GM23338 (cell line): ENCODE results near the gene DYNC1LI2.
"Not testable (repeated sequence)": the region's sequence is repeated elsewhere in the genome, so short reads cannot be mapped to it uniquely, and the experiment has no call there.

ENCODE experiments used
- CREB1 ChIP-seq: fragments of 250-450 bp; sonication (Bioruptor Pico); IDR thresholded peaks from 2 replicates; pipeline ENCODE4 v1.5.0; 2020; ENCODE audit warnings: low read depth, mild to moderate bottlenecking, moderate library complexity
- CTCF ChIP-seq, 2 experiments: fragments of 200-600 bp in 1 of 2; sonication (generic) in 1 of 2; conservative IDR thresholded peaks; 2 replicates each; pipeline versions ENCODE4 v1.5.1 to v1.6.1; 2016 to 2017; ENCODE audit warnings: antibody characterized with exemption in 2 of 2, low read depth in 2 of 2, mild to moderate bottlenecking in 2 of 2, moderate library complexity in 1 of 2
- ETS1 ChIP-seq: IDR thresholded peaks from 2 replicates; pipeline ENCODE4 v1.6.1; 2016; ENCODE audit warnings: antibody characterized with exemption
- EZH2 ChIP-seq: fragments of 200-600 bp; sonication (generic); IDR thresholded peaks from one replicate; pipeline ENCODE4 v1.8.0; 2017; ENCODE audit warnings: antibody characterized with exemption, mild to moderate bottlenecking, low read depth; ENCODE audit not compliant: unreplicated experiment
- EZH2phosphoT487 ChIP-seq: fragments of 200-600 bp; sonication (generic); IDR thresholded peaks from one replicate; pipeline ENCODE4 v1.8.1; 2018; ENCODE audit warnings: antibody characterized with exemption; ENCODE audit not compliant: unreplicated experiment
- JUNB ChIP-seq: IDR thresholded peaks from one replicate; pipeline ENCODE4 v1.6.1; 2016; ENCODE audit warnings: antibody characterized with exemption; ENCODE audit not compliant: unreplicated experiment
- POLR2AphosphoS5 ChIP-seq: IDR thresholded peaks from 2 replicates; pipeline ENCODE4 v1.6.1; 2016; ENCODE audit warnings: antibody characterized with exemption, low read depth
- REST ChIP-seq: IDR thresholded peaks from one replicate; pipeline ENCODE4 v1.6.1; 2018; ENCODE audit warnings: antibody characterized with exemption; ENCODE audit not compliant: unreplicated experiment
- STAT1 ChIP-seq: IDR thresholded peaks from one replicate; pipeline ENCODE4 v1.6.1; 2016; ENCODE audit warnings: antibody characterized with exemption; ENCODE audit not compliant: unreplicated experiment
- ZNF114 ChIP-seq: fragments of 250-450 bp; sonication (Bioruptor Pico); IDR thresholded peaks from 2 replicates; pipeline ENCODE4 v1.5.0; 2020; ENCODE audit warnings: mild to moderate bottlenecking, moderate library complexity

GRCh38 chr16:66793984-66794383 lies 42.6 kb upstream of the DYNC1LI2 start:
- TF ChIP-seq REST; EZH2; CTCF (conservative IDR thresholded peaks at IDR 0.05; ENCODE audit: low read depth in 2 of 2); CREB1 (CRISPR knock-in tag); ETS1; STAT1; POLR2AphosphoS5; EZH2phosphoT487; JUNB; ZNF114 (CRISPR knock-in tag): not testable (repeated sequence)
